H1 (cell line): ENCODE data around the gene MYH7. TPM values are rescaled to one million over a fixed set of nuclear protein-coding genes. Genes with fewer than 3 reads are reported as not detected.
"Not testable (repeated sequence)": the region's sequence is repeated elsewhere in the genome, so short reads cannot be mapped to it uniquely, and the experiment has no call there.

Experiments
- CTCF ChIA-PET: fragments of 300-600 bp; sonication (Branson Sonifier 250); formaldehyde crosslinking; loops from one replicate; lab custom pipeline; 2021; ENCODE audit not compliant: partially characterized antibody; lab: Charles Lee
- POLR2A ChIA-PET: fragments of 300-600 bp; sonication (Branson Sonifier 250); formaldehyde crosslinking; loops from one replicate; lab custom pipeline; 2021; ENCODE audit warnings: inconsistent platforms; ENCODE audit not compliant: partially characterized antibody; lab: Charles Lee
- DNase-seq, 2 experiments: peaks; one replicate each; pipeline versions ENCODE4 v3.0.0 to v3.0.0-alpha.2; 2010 to 2022; ENCODE audit warnings: low spot score in 2 of 2, low read depth in 1 of 2, mixed read lengths in 1 of 2
- FAIRE-seq: peaks from 2 replicates; lab custom pipeline; 2011; peaks lifted over from hg19 to GRCh38; lab: Jason Lieb, UNC
- H2AFZ ChIP-seq: 2 replicates; pipeline ENCODE4 v1.8.1; 2012; ENCODE audit warnings: low read length, inconsistent platforms
- H2AK5ac ChIP-seq: 2 replicates; pipeline ENCODE4 v1.6.1; 2013; ENCODE audit warnings: low read depth, low read length
- H2BK120ac ChIP-seq: replicated peaks from 2 replicates; pipeline ENCODE3; 2013; ENCODE audit warnings: low read depth, low read length, inconsistent platforms
- H2BK12ac ChIP-seq: 2 replicates; pipeline ENCODE4 v1.6.1; 2013; ENCODE audit warnings: low read depth, low read length
- H2BK15ac ChIP-seq: 2 replicates; pipeline ENCODE4 v1.6.1; 2013; ENCODE audit warnings: low read length
- H2BK20ac ChIP-seq: 2 replicates; pipeline ENCODE4 v1.6.1; 2013; ENCODE audit warnings: low read length
- H2BK5ac ChIP-seq: 2 replicates; pipeline ENCODE4 v1.6.1; 2013; ENCODE audit warnings: low read depth, low read length
- H3K14ac ChIP-seq: 2 replicates; pipeline ENCODE4 v1.6.1; 2013; ENCODE audit warnings: inconsistent platforms; ENCODE audit not compliant: insufficient read length
- H3K18ac ChIP-seq: 2 replicates; pipeline ENCODE4 v1.6.1; 2013; ENCODE audit warnings: low read length; ENCODE audit errors: extremely low read depth
- H3K23ac ChIP-seq: 2 replicates; pipeline ENCODE4 v1.6.1; 2013; ENCODE audit warnings: inconsistent platforms; ENCODE audit not compliant: insufficient read length
- H3K23me2 ChIP-seq: 2 replicates; pipeline ENCODE4 v1.6.1; 2013; ENCODE audit warnings: low read depth, low read length
- H3K27ac ChIP-seq: 2 replicates; pipeline ENCODE4 v1.6.1; 2011; ENCODE audit warnings: low read depth, low read length, inconsistent platforms
- H3K27me3 ChIP-seq, 4 experiments: replicated peaks in 1 of 4; 1 replicate in 1 of 4; 2 replicates in 3 of 4; pipeline versions ENCODE4 v1.6.1 to v1.8.1; 2011 to 2013; ENCODE audit warnings: low read length in 3 of 4, mild to moderate bottlenecking in 3 of 4, inconsistent platforms in 2 of 4, mixed read lengths in 2 of 4, moderate library complexity in 1 of 4; ENCODE audit not compliant: control insufficient read depth in 3 of 4, insufficient read depth in 3 of 4; ENCODE audit errors: extremely low read depth in 1 of 4
- H3K36me3 ChIP-seq, 4 experiments: 2 replicates each; pipeline versions ENCODE4 v1.6.1 to v1.8.1; 2011 to 2013; ENCODE audit warnings: mild to moderate bottlenecking in 4 of 4, low read length in 3 of 4, moderate library complexity in 2 of 4, control low read depth in 1 of 4, inconsistent platforms in 1 of 4; ENCODE audit not compliant: insufficient read depth in 4 of 4, control insufficient read depth in 2 of 4
- H3K4ac ChIP-seq: replicated peaks from 2 replicates; pipeline ENCODE3; 2013; ENCODE audit warnings: low read length, low read depth, mixed read lengths, inconsistent platforms; ENCODE audit not compliant: insufficient read length
- H3K4me1 ChIP-seq, 4 experiments: replicated peaks in 1 of 4; 1 replicate in 1 of 4; 2 replicates in 3 of 4; pipeline versions ENCODE4 v1.6.1 to v1.8.1; 2011 to 2013; ENCODE audit warnings: low read length in 3 of 4, inconsistent platforms in 2 of 4, mixed read lengths in 1 of 4; ENCODE audit not compliant: insufficient read depth in 4 of 4, control insufficient read depth in 3 of 4
- H3K4me2 ChIP-seq, 2 experiments: 2 replicates each; pipeline versions ENCODE4 v1.6.1 to v1.8.1; 2011 to 2013; ENCODE audit warnings: low read depth in 2 of 2, low read length in 2 of 2, control low read depth in 1 of 2, inconsistent platforms in 1 of 2, mild to moderate bottlenecking in 1 of 2; ENCODE audit not compliant: insufficient read depth in 1 of 2
- H3K4me3 ChIP-seq, 4 experiments: fragments of 200-600, 300-600 bp in 1 of 4; sonication (generic), shearing (Covaris generic), sonication (Bioruptor Twin) in 1 of 4; 2 replicates each; pipeline versions ENCODE4 v1.5.1 to v1.8.1; 2011 to 2016; ENCODE audit warnings: low read length in 4 of 4, low read depth in 3 of 4, control low read depth in 2 of 4, inconsistent platforms in 2 of 4, mild to moderate bottlenecking in 2 of 4, mixed read lengths in 1 of 4, moderate library complexity in 1 of 4; ENCODE audit not compliant: insufficient read depth in 2 of 4; ENCODE audit errors: extremely low read depth in 1 of 4
- H3K56ac ChIP-seq: replicated peaks from 2 replicates; pipeline ENCODE3; 2013; ENCODE audit warnings: low read depth, mild to moderate bottlenecking, mixed read lengths, low read length, inconsistent platforms; ENCODE audit not compliant: insufficient read length
- H3K79me1 ChIP-seq: 2 replicates; pipeline ENCODE4 v1.6.1; 2013; ENCODE audit warnings: low read depth, low read length, control low read depth
- H3K79me2 ChIP-seq, 2 experiments: 2 replicates each; pipeline versions ENCODE4 v1.6.1 to v1.8.1; 2012 to 2013; ENCODE audit warnings: low read length in 2 of 2, mild to moderate bottlenecking in 2 of 2, inconsistent platforms in 1 of 2; ENCODE audit not compliant: insufficient read depth in 2 of 2, control insufficient read depth in 1 of 2
- H3K9ac ChIP-seq, 4 experiments: replicated peaks in 1 of 4; 1 replicate in 1 of 4; 2 replicates in 3 of 4; pipeline versions ENCODE4 v1.6.1 to v1.8.1; 2011 to 2013; ENCODE audit warnings: low read depth in 3 of 4, low read length in 3 of 4, control low read depth in 2 of 4, mild to moderate bottlenecking in 2 of 4, moderate library complexity in 2 of 4, inconsistent platforms in 1 of 4; ENCODE audit errors: extremely low read depth in 1 of 4
- H3K9me3 ChIP-seq, 2 experiments: 2 replicates each; pipeline versions ENCODE4 v1.6.1 to v1.8.1; 2012 to 2013; ENCODE audit warnings: mild to moderate bottlenecking in 2 of 2, moderate library complexity in 2 of 2, control low read depth in 1 of 2, inconsistent platforms in 1 of 2, low read depth in 1 of 2, low read length in 1 of 2, mixed read lengths in 1 of 2; ENCODE audit not compliant: insufficient read depth in 2 of 2
- H4K20me1 ChIP-seq, 2 experiments: replicated peaks in 1 of 2; 2 replicates each; pipeline versions ENCODE3 to v1.8.1; 2011 to 2013; ENCODE audit warnings: inconsistent platforms in 2 of 2, low read length in 2 of 2, mild to moderate bottlenecking in 1 of 2; ENCODE audit not compliant: insufficient read depth in 2 of 2, control insufficient read depth in 1 of 2
- H4K5ac ChIP-seq: 2 replicates; pipeline ENCODE4 v1.6.1; 2013; ENCODE audit warnings: low read length, low read depth, mixed read lengths, inconsistent platforms; ENCODE audit not compliant: insufficient read length
- H4K8ac ChIP-seq: 2 replicates; pipeline ENCODE4 v1.8.0; 2013; ENCODE audit warnings: mild to moderate bottlenecking, moderate library complexity, low read length, inconsistent platforms; ENCODE audit not compliant: insufficient read depth; ENCODE audit errors: extremely low read depth
- H4K91ac ChIP-seq: replicated peaks from 2 replicates; pipeline ENCODE3; 2013; ENCODE audit warnings: low read length, mixed read lengths, inconsistent platforms; ENCODE audit not compliant: insufficient read length
- ATF2 ChIP-seq: IDR thresholded peaks from 2 replicates; pipeline ENCODE4 v1.6.1; 2012; ENCODE audit warnings: low read length, inconsistent platforms
- CTBP2 ChIP-seq: IDR thresholded peaks from 2 replicates; pipeline ENCODE4 v1.7.0; 2011; ENCODE audit warnings: borderline replicate concordance, mild to moderate bottlenecking, moderate library complexity, mixed read lengths, low read length; ENCODE audit not compliant: insufficient read depth, insufficient read length
- EZH2 ChIP-seq: fragments of 200-600 bp; sonication (generic); IDR thresholded peaks from 2 replicates; pipeline ENCODE4 v1.7.1; 2012; ENCODE audit warnings: low read depth, mild to moderate bottlenecking, moderate library complexity, low read length, inconsistent platforms; ENCODE audit not compliant: severe bottlenecking
- FOSL1 ChIP-seq: IDR thresholded peaks from 2 replicates; pipeline ENCODE4 v1.6.1; 2011; ENCODE audit warnings: mild to moderate bottlenecking, low read depth, low read length, moderate library complexity; ENCODE audit not compliant: insufficient read depth
- GTF2F1 ChIP-seq: IDR thresholded peaks from 2 replicates; pipeline ENCODE4 v1.6.1; 2012; ENCODE audit warnings: low read depth, low read length, improper control_type of control experiment, borderline replicate concordance
- KDM5A ChIP-seq: fragments of 200-600 bp; IDR thresholded peaks from 2 replicates; pipeline ENCODE4 v1.7.1; 2012; ENCODE audit warnings: mild to moderate bottlenecking, low read length, inconsistent platforms, mixed read lengths
- PHF8 ChIP-seq: fragments of 200-600 bp; sonication (generic); conservative IDR thresholded peaks from 2 replicates; pipeline ENCODE4 v1.7.1; 2012; ENCODE audit warnings: low read depth, mild to moderate bottlenecking, inconsistent platforms, low read length, moderate library complexity
- POLR2A ChIP-seq, 2 experiments: IDR thresholded peaks; 1 replicate in 1 of 2; 2 replicates in 1 of 2; pipeline ENCODE4 v1.6.1; 2011; ENCODE audit warnings: low read depth in 2 of 2, low read length in 2 of 2, mild to moderate bottlenecking in 2 of 2; ENCODE audit errors: control extremely low read depth in 1 of 2
- POU5F1 ChIP-seq: IDR thresholded peaks from 2 replicates; pipeline ENCODE4 v1.6.1; 2011; ENCODE audit warnings: low read depth, mild to moderate bottlenecking, low read length, moderate library complexity
- WGBS, 2 experiments: shearing (Covaris generic) in 1 of 2; methylation state at CpG; one replicate each; pipeline versions ENCODE4 v1.1.6 to v1.1.7; 2013 to 2015; ENCODE audit warnings: low lambda C conversion rate in 2 of 2, mixed read lengths in 2 of 2, inconsistent platforms in 1 of 2, low coverage in 1 of 2, missing lambda C conversion rate in 1 of 2; ENCODE audit not compliant: insufficient replicate concordance in 2 of 2, insufficient coverage in 1 of 2, insufficient read length in 1 of 2; ENCODE audit errors: extremely low coverage in 1 of 2, missing lambda C conversion rate in 1 of 2; 5-methylcytosine and 5-hydroxymethylcytosine counted together
- polyA plus RNA-seq, 7 experiments: library from polyadenylated mRNA; depleted of rRNA in 3 of 7; stranded (reverse) in 5 of 7; unstranded in 2 of 7; fragments of >200 nt in 5 of 7; fragments of 200-250 nt in 2 of 7; gene quantifications; 1 replicate in 5 of 7; 2 replicates in 1 of 7; 4 replicates in 1 of 7; pipeline versions ENCODE4 v1.2.1 to v1.2.3, GENCODE V29; 2011 to 2013; ENCODE audit warnings: missing spikeins in 2 of 7, mixed read lengths in 2 of 7
- total RNA-seq: library from RNA; stranded (reverse); fragmentation: NEBNext Ultra II Directional; extraction: Animal tissue kit (Norgen Biotek cat#: 25700); gene quantifications from 2 replicates; pipeline ENCODE4 v1.2.1, GENCODE V29; 2021

Gene MYH7
- total and polyA plus RNA-seq, 2 of the 8 experiments (the other 6 are each of a cell fraction or from before 2014, with no cell fraction given): not detected

- TF ChIP-seq EZH2: no peak
- no peak for TF ChIP-seq POU5F1
- TF ChIP-seq GTF2F1: no peak
- no peak for TF ChIP-seq POLR2A (IDR thresholded peaks at IDR 0.05; ENCODE audit: control extremely low read depth in 1 of 2, low read depth in 2 of 2, low read length in 2 of 2)
- TF ChIP-seq ATF2: no peak
- TF ChIP-seq CTBP2: no peak
- no peak for TF ChIP-seq KDM5A
- no peak for TF ChIP-seq FOSL1
- TF ChIP-seq PHF8: no peak
Observed at GRCh38 chr14:23418021-23418420, 17.4 kb downstream of the MYH7 start (continued).

- H3K23me2 ChIP-seq, H3K18ac ChIP-seq, H3K14ac ChIP-seq, H4K8ac ChIP-seq, H2BK5ac ChIP-seq, H4K91ac ChIP-seq, H3K4ac ChIP-seq, H4K5ac ChIP-seq, H3K4me1 ChIP-seq, H3K4me3 ChIP-seq, H3K79me1 ChIP-seq, H3K9me3 ChIP-seq, H2AFZ ChIP-seq, H3K4me2 ChIP-seq, H2BK12ac ChIP-seq, H2BK20ac ChIP-seq, H3K9ac ChIP-seq, H3K27ac ChIP-seq, H3K27me3 ChIP-seq, H3K56ac ChIP-seq, H3K79me2 ChIP-seq, H2AK5ac ChIP-seq, FAIRE-seq, H2BK15ac ChIP-seq, H3K23ac ChIP-seq, H4K20me1 ChIP-seq, H2BK120ac ChIP-seq, H3K36me3 ChIP-seq, DNase-seq: not testable (repeated sequence)
- POLR2A ChIA-PET: interaction anchor here (0.6 kb wide), 1 partner anchor 734 kb away, joined by 3 read pairs; no protein-coding TSS in a partner anchor
- 99% methylated on average over 11 of the region's 12 CpGs; no CpG with 5 or more reads in 1 of the 2 experiments for WGBS, 2 experiments
- CTCF ChIA-PET: interaction anchor here (0.7 to 2.3 kb wide), 4 partner anchors 9 to 90 kb away, joined by 3 to 6 read pairs (median 4); no protein-coding TSS in a partner anchor
Observed at GRCh38 chr14:23417269-23417668, 18.2 kb downstream of the MYH7 start.
